ENCODE measurements around the gene POLE. TPM values are rescaled to one million over a fixed set of nuclear protein-coding genes. Genes with fewer than 3 reads are reported as not detected.

POLE gene
- total RNA-seq, 4 donors from 2014 or later: 28.2 to 98.5 (median 30.0) TPM

DNA sequence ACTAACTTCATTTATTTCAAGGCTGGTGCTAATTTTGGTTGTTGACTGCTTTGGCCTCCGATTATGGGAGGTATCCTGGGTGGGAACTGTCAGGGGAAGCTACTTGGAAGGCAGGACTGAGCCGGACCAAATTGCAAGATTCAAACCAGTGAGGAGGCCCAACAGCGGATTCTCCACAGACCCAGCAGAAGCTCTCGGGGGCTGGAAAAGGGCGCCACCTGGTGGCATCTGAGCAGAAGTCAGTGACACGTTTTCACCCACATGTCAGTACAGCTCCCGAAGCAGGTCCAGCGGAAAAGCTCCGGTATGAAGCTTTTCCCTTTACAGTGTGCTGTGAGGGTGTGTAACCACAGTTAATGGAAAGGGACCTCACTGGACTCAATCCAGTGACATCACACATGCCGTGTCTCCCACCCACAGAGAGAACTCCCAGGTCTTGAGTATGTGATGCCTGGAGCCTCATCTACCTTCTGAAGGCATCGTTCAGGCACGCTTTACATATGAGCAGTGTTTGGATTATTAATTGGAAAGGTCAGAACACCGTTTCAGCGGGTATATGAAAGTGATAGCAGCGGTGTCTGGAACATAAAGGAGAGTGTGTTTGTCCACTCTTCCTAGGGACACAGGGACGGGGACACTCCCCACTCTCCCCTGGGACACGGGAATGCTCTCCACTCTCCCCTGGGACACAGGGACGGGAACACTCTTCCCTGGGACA is 72.1 kb downstream of the POLE start:
- no peak for TF ChIP-seq CTCF (IDR thresholded peaks at IDR 0.05; ENCODE audit: low read depth)

DNA sequence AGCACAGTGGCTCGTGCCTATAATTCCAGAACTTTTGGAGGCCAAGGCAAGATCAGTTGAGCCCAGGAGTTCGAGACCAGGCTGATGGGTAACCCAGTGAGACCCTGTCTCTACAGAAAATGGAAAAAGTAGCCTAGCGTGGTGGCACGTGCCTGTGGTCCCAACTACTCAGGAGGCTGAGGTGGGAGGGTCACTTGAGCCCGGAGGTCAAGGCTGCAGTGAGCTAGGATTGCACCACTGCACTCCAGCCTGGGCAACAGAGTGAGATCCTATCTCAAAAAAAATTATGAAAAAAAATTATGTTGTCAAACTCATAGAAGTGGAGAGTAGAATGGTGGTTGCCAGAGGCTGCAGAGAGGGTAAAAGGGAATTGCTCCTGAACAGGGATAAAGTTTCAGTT is 73.1 kb downstream of the POLE start:
- no peak for TF ChIP-seq CTCF (IDR thresholded peaks at IDR 0.05; ENCODE audit: low read depth)

- TF ChIP-seq CTCF (IDR thresholded peaks at IDR 0.05; ENCODE audit: low read depth): no peak
These were observed 75.5 kb downstream of the POLE start for GRCh38 chr12:132611620-132612019.

GRCh38 chr12:132610866-132611602 is 76.1 kb downstream of the POLE start:
- TF ChIP-seq CTCF (IDR thresholded peaks at IDR 0.05; ENCODE audit: low read depth): no peak

GRCh38 chr12:132610051-132610759 is 76.9 kb downstream of the POLE start, which contains the start of gene LRCOL1:
TSS of gene LRCOL1 (minus strand) at chr12:132610582. CDS start at chr12:132606251, 4,331 bp downstream.
- no peak for TF ChIP-seq CTCF (IDR thresholded peaks at IDR 0.05; ENCODE audit: low read depth)

- no peak for TF ChIP-seq CTCF (IDR thresholded peaks at IDR 0.05; ENCODE audit: low read depth)
These were observed 78.6 kb downstream of the POLE start for GRCh38 chr12:132608231-132609171.

Measured in subcutaneous adipose tissue (tissue), 4 donors.